H54 (cell line): ENCODE measurements around the gene NPC2.
A peak's percentile ranks its signal among the peaks of the same experiment; 100 is the strongest.

ENCODE experiments used
- DNase-seq: peaks from one replicate; pipeline ENCODE4 v3.0.0; 2011; ENCODE audit warnings: low spot score, mixed read lengths; ENCODE audit not compliant: insufficient read length
- FAIRE-seq: peaks from 3 replicates; lab custom pipeline; 2011; peaks lifted over from hg19 to GRCh38; lab: Jason Lieb, UNC
- POLR2A ChIP-seq: IDR thresholded peaks from 2 replicates; pipeline ENCODE4 v1.6.1; 2011; ENCODE audit warnings: low read depth, mild to moderate bottlenecking, low read length

NPC2 gene

GRCh38 chr14:74503291-74503937 lies 10.3 kb upstream of the NPC2 start:
- DNase-seq (no peak), FAIRE-seq (no peak)
- TF ChIP-seq POLR2A = no peak

GRCh38 chr14:74502236-74503019 lies 9.3 kb upstream of the NPC2 start:
- TF ChIP-seq POLR2A = no peak
- DNase-seq (no peak), FAIRE-seq (no peak)

- TF ChIP-seq POLR2A = no peak
- FAIRE-seq (no peak), DNase-seq (no peak)
These were observed 8.6 kb upstream of the NPC2 start for GRCh38 chr14:74501691-74502090.

GRCh38 chr14:74501135-74501614 lies 8.1 kb upstream of the NPC2 start:
- DNase-seq (no peak), FAIRE-seq (no peak)
- TF ChIP-seq POLR2A = no peak

- TF ChIP-seq POLR2A = no peak
- no peak for FAIRE-seq
- DNase-seq = no peak
These were observed 7.5 kb upstream of the NPC2 start for GRCh38 chr14:74500417-74501134.

GRCh38 chr14:74495356-74495755 lies 2.3 kb upstream of the NPC2 start:
- TF ChIP-seq POLR2A = no peak
- DNase-seq (no peak), FAIRE-seq (no peak)

- peak; percentile 57; the same call in 1 of the 2 replicates for TF ChIP-seq POLR2A
- DNase-seq = peak; percentile 83
- peak; percentile 68 for FAIRE-seq
These were observed 497 bp upstream of the NPC2 start, which contains the start of gene ISCA2 for GRCh38 chr14:74493343-74494261. ISCA2 (plus strand) TSS chr14:74493765; CDS start chr14:74493775, 10 bp downstream.

GRCh38 chr14:74491956-74492775 lies 939 bp downstream of the NPC2 start:
- no peak for TF ChIP-seq POLR2A
- no peak for DNase-seq
- peak; percentile 83 for FAIRE-seq

- TF ChIP-seq POLR2A = no peak
- DNase-seq (no peak), FAIRE-seq (no peak)
These were observed 2.6 kb downstream of the NPC2 start for GRCh38 chr14:74490486-74490885.

GRCh38 chr14:74488786-74489397 lies 4.2 kb downstream of the NPC2 start:
- no peak for TF ChIP-seq POLR2A
- FAIRE-seq (peak; percentile 87), DNase-seq (peak; percentile 39)

- no peak for TF ChIP-seq POLR2A
- DNase-seq = no peak
- no peak for FAIRE-seq
These were observed 6.9 kb downstream of the NPC2 start for GRCh38 chr14:74486164-74486563.

- no peak for FAIRE-seq
- no peak for DNase-seq
- TF ChIP-seq POLR2A = no peak
These were observed 9.8 kb downstream of the NPC2 start for GRCh38 chr14:74483321-74483720.
